Pancreas (tissue), 10 donors: Measurements from ENCODE around the gene ITPRID1. TPM values are rescaled to one million over a fixed set of nuclear protein-coding genes. Genes with fewer than 3 reads are reported as not detected.
A peak's percentile ranks its signal among the peaks of the same experiment; 100 is the strongest.

Source experiments
- ATAC-seq, 4 donors: fragments of 200-7000 bp; cut with Tn5 transposase; one replicate each; pipeline versions ENCODE4 v1.8.0 to v1.9.1; 2020; ENCODE audit warnings: mild to moderate bottlenecking in 4 of 4, moderate library complexity in 4 of 4
- DNase-seq, 6 donors: peaks; one replicate each; pipeline ENCODE4 v3.0.0-alpha.2; 2020
- FAIRE-seq: peaks from 2 replicates; lab custom pipeline; 2012; peaks lifted over from hg19 to GRCh38; lab: Jason Lieb, UNC
- H3K27ac ChIP-seq, 4 donors: fragments of 200-600 bp; sonication (generic); 1 replicate in 3 of 4; 2 replicates in 1 of 4; pipeline versions ENCODE4 v1.5.0 to v1.8.0; 2020
- H3K27me3 ChIP-seq, 4 donors: fragments of 200-600 bp; one replicate each; pipeline ENCODE4 v1.8.0; 2021
- H3K36me3 ChIP-seq, 3 donors: fragments of 200-600 bp; sonication (generic) in 1 of 3; one replicate each; pipeline versions ENCODE4 v1.5.0 to v1.8.0; 2020 to 2021
- H3K4me1 ChIP-seq, 3 donors: fragments of 200-600 bp; one replicate each; pipeline ENCODE4 v1.8.0; 2021
- H3K4me3 ChIP-seq, 4 donors: fragments of 200-600 bp; sonication (generic) in 2 of 4; one replicate each; pipeline versions ENCODE4 v1.5.0 to v1.8.0; 2020 to 2021
- H3K9me3 ChIP-seq, 4 donors: fragments of 200-600 bp; one replicate each; pipeline ENCODE4 v1.8.0; 2021
- CTCF ChIP-seq, 4 donors: fragments of 200-600 bp; sonication (generic) in 3 of 4; IDR thresholded peaks; one replicate each; pipeline versions ENCODE4 v1.5.0 to v1.8.0; 2021; ENCODE audit warnings: antibody characterized with exemption in 4 of 4
- WGBS, 2 donors: extraction: QIAGEN DNeasy Blood & Tissue Kit; methylation state at CpG; one replicate each; pipeline ENCODE4 v1.1.7; 2013; 5-methylcytosine and 5-hydroxymethylcytosine counted together
- intact Hi-C, 3 donors: fragments of 100-400 bp; cut with DNase I; formaldehyde crosslinking; loops; one replicate each; pipeline versions ENCODE4 v1.11.1 to v1.14.2; 2022
- polyA plus RNA-seq, 2 donors: library from polyadenylated mRNA; stranded (reverse); fragments of 200-250 nt; gene quantifications; one replicate each; pipeline ENCODE4 v1.2.3, GENCODE V29; 2013
- total RNA-seq, 6 donors: library from RNA; stranded (reverse); fragmentation: NEBNext Ultra II Directional in 4 of 6; extraction: Animal tissue kit (Norgen Biotek cat#: 25700) in 4 of 6; gene quantifications; one replicate each; pipeline versions ENCODE4 v1.2.1 to v1.2.4, GENCODE V29; 2021 to 2023
- donor health status: healthy with polysubstance abuse.
- donor health status: DM: no; HTN: no; CAD: no; lungs with moderate emphysema.
- donor health status: DM: no; HTN: no; CAD: no.
- donor health status: control.
- donor health status: control.
- donor health status: Bipolar disorder and iron deficiency.
- donor health status: DM: yes; HTN: yes; CAD: no.
- donor health status: DM: no; HTN: no; CAD: no.
- donor health status: DM: no; HTN: no; CAD: no.
- donor health status: DM: yes; HTN: yes; CAD: no.

ITPRID1 gene
- total and polyA plus RNA-seq, 8 donors, result 0.02 to 0.72 (median 0.07) TPM; not detected in 2

DNA sequence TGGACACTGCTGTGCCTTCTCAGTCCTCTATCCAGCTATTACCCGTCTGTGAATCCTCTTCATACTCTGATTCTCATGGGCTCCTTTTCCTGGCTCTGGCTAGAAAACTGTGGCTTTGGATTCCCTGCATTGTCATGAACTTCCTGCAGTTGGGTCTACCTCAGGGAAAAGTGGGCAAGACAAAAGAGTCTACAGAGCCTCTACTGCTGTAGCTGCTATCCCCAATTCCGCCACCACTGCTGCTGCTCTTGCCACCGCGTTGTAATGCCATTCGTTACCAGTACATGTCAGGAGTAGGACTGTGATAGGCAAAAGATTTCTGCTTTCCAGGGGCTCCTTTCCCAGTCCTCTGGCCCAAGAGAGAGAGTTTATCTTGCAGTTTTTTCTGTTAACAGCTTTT lies 149.2 kb downstream of the ITPRID1 start:
- Histone ChIP-seq H3K27me3 (no peaks in the 10 kb centered on the region), H3K4me1 (no peaks in the 10 kb centered on the region), H3K4me3 (no peak overlapping the region), H3K9me3 (no peaks in the 10 kb centered on the region), H3K27ac (no peak overlapping the region), H3K36me3 (no peaks in the 10 kb centered on the region)
- no peak for ATAC-seq
- 63 to 66% methylated on average over 5 of the region's 5 CpGs for WGBS, 2 donors
- intact Hi-C loops, result no loop called here
- no peak for FAIRE-seq
- no peak for TF ChIP-seq CTCF (IDR thresholded peaks at IDR 0.05)
- DNase-seq, result no peak

GRCh38 chr7:31664890-31665289 lies 151.0 kb downstream of the ITPRID1 start:
- ATAC-seq, result peak in 1 of 4 donors; percentile 47
- Histone ChIP-seq H3K27me3 (no peaks in the 10 kb centered on the region), H3K4me3 (no peak overlapping the region), H3K36me3 (no peaks in the 10 kb centered on the region), H3K9me3 (no peaks in the 10 kb centered on the region), H3K27ac (no peak overlapping the region), H3K4me1 (no peaks in the 10 kb centered on the region)
- intact Hi-C loops, result no loop called here
- FAIRE-seq, result no peak
- DNase-seq, result no peak
- TF ChIP-seq CTCF (IDR thresholded peaks at IDR 0.05), result no peak

- no peaks in the 10 kb centered on the region for H3K36me3 ChIP-seq
- ATAC-seq, result no peak
- H3K9me3 ChIP-seq, result no peaks in the 10 kb centered on the region
- H3K27ac ChIP-seq, result no peak overlapping the region
- no peak for DNase-seq
- H3K4me1 ChIP-seq, result no peaks in the 10 kb centered on the region
- H3K27me3 ChIP-seq, result no peaks in the 10 kb centered on the region
- no peak overlapping the region for H3K4me3 ChIP-seq
- intact Hi-C loops, result no loop called here
- no peak for TF ChIP-seq CTCF (IDR thresholded peaks at IDR 0.05)
- 76 to 83% methylated on average over 1 of the region's 1 CpG for WGBS, 2 donors
- no peak for FAIRE-seq
These were observed 151.7 kb downstream of the ITPRID1 start for GRCh38 chr7:31665546-31665945.

DNA sequence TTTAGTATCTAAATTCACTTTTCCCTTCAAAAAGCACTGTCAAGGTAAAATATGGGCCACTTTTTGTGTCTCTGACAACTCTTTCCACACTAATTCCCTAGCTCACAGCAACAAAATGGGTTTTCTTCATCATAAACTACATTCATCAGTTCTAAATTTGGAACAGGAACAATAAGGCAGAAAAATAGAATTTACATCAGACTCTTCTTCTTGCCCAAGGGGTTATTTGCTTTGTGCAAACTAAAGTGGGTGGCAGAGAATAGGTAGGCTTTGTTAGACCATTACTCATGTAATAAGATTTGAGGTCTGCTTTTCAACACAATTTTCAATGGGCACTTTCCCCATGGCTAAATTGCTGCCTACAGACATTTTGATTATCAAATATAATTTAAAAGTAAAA lies 155.6 kb downstream of the ITPRID1 start:
- H3K27me3 ChIP-seq, result no peaks in the 10 kb centered on the region
- no peak for DNase-seq
- no peak overlapping the region for H3K4me3 ChIP-seq
- no peak for TF ChIP-seq CTCF (IDR thresholded peaks at IDR 0.05)
- intact Hi-C loops, result no loop called here
- ATAC-seq, result no peak
- H3K4me1 ChIP-seq, result no peaks in the 10 kb centered on the region
- no peak for FAIRE-seq
- H3K27ac ChIP-seq, result no peak overlapping the region
- H3K36me3 ChIP-seq, result no peaks in the 10 kb centered on the region
- no peaks in the 10 kb centered on the region for H3K9me3 ChIP-seq

GRCh38 chr7:31679574-31680305 lies 165.8 kb downstream of the ITPRID1 start:
- H3K27me3 ChIP-seq, result no peaks in the 10 kb centered on the region
- ATAC-seq (peak in 2 of 4 donors; percentile 22 to 29), DNase-seq (no peak), FAIRE-seq (no peak)
- intact Hi-C loops, result no loop called here
- no peaks in the 10 kb centered on the region for H3K9me3 ChIP-seq
- H3K4me1 ChIP-seq, result no peaks in the 10 kb centered on the region
- H3K4me3 ChIP-seq, result no peak overlapping the region
- no peaks in the 10 kb centered on the region for H3K36me3 ChIP-seq
- WGBS, 2 donors, result 69 to 76% methylated on average over 12 of the region's 12 CpGs
- H3K27ac ChIP-seq, result no peak overlapping the region
- TF ChIP-seq CTCF (IDR thresholded peaks at IDR 0.05), result no peak
